ENCODE data around the gene ATAD3A. TPM values are rescaled to one million over a fixed set of nuclear protein-coding genes. Genes with fewer than 3 reads are reported as not detected.

ATAD3A gene
- total and polyA plus RNA-seq, 2 of the 4 experiments (the other 2 are of a cell fraction): 27.2 to 34.0 TPM

GRCh38 chr1:1562556-1563195 lies 50.7 kb downstream of the ATAD3A start:
- CTCF ChIA-PET: no interaction called here

More at GRCh38 chr1:1562556-1563195, 50.7 kb downstream of the ATAD3A start:
- ATAC-seq (ENCODE audit: low read depth): no peak
- Histone ChIP-seq H3K36me3 (ENCODE audit: control insufficient read depth, insufficient read depth, low read length) (peaks cover 54% of the 10 kb centered on the region), H2BK20ac (ENCODE audit: low read depth, low read length) (no peak overlapping the region), H3K9me1 (ENCODE audit: insufficient read depth, low read length) (peaks cover 15% of the 10 kb centered on the region; the same call in 1 of the 2 replicates), H2BK120ac (ENCODE audit: low read depth, low read length) (no peak overlapping the region), H4K20me1 (ENCODE audit: insufficient read depth, low read length) (peaks cover 64% of the 10 kb centered on the region), H2AK9ac (replicated peaks; ENCODE audit: low read depth, low read length, poor library complexity) (no peak overlapping the region), H3K56ac (ENCODE audit: extremely low read depth, insufficient read depth, low read length) (no peak overlapping the region), H4K5ac (ENCODE audit: low read depth, low read length) (no peak overlapping the region), H3K27ac (ENCODE audit: insufficient read depth, low read length) (no peak overlapping the region), H3K9me3 (ENCODE audit: control insufficient read depth, insufficient read depth, low read length) (no peaks in the 10 kb centered on the region), H3K9ac (ENCODE audit: low read depth, low read length) (no peak overlapping the region), H3K4me2 (ENCODE audit: low read depth, low read length) (no peak overlapping the region), H2AK5ac (ENCODE audit: low read depth, low read length) (no peak overlapping the region), H3K4me3 (ENCODE audit: insufficient read depth, low read depth, low read length) (no peak overlapping the region), H2BK5ac (ENCODE audit: low read depth, low read length, poor library complexity, severe bottlenecking) (no peak overlapping the region), H3K4me1 (ENCODE audit: control insufficient read depth, insufficient read depth, low read length) (no peaks in the 10 kb centered on the region), H3K27me3 (ENCODE audit: control insufficient read depth, insufficient read depth, low read length) (no peaks in the 10 kb centered on the region), H3K14ac (replicated peaks; ENCODE audit: low read depth, low read length) (no peak overlapping the region), H3K23ac (ENCODE audit: low read depth, low read length) (no peak overlapping the region), H3K18ac (ENCODE audit: low read depth, low read length) (no peak overlapping the region), H2BK15ac (ENCODE audit: low read depth, low read length) (no peak overlapping the region), H4K8ac (ENCODE audit: low read depth in 2 of 2, low read length in 2 of 2) (no peak overlapping the region), H3K79me1 (ENCODE audit: low read depth in 1 of 2, low read length in 2 of 2) (peaks cover 18 to 71% of the 10 kb centered on the region in 2 experiments), H2AFZ (replicated peaks; ENCODE audit: low read length, poor library complexity) (peak overlapping the region; percentile 27), H3K4ac (ENCODE audit: low read depth, low read length) (no peak overlapping the region), H4K91ac (ENCODE audit: insufficient read depth, low read depth, low read length) (no peak overlapping the region)
- intact Hi-C loops (cut with micrococcal nuclease) (no loop called here), in situ Hi-C loops (cut with MboI; ENCODE audit: low sequenced_read_pairs) (no loop called here), dilution Hi-C loops (cut with HindIII; ENCODE audit: low sequenced_read_pairs, unreplicated experiment) (no loop called here)
- no TSS peak for BruUV-seq (replicated peaks)
- TF ChIP-seq CTCF (conservative IDR thresholded peaks at IDR 0.05; ENCODE audit: low read depth, low read length) (no peak), RAD21 (IDR thresholded peaks at IDR 0.05; ENCODE audit: low read length) (no peak), USF2 (IDR thresholded peaks at IDR 0.05; ENCODE audit: low read depth, low read length) (no peak), BHLHE40 (IDR thresholded peaks at IDR 0.05; ENCODE audit: low read depth, low read length) (no peak), FOS (IDR thresholded peaks at IDR 0.05; ENCODE audit: low read depth, low read length) (no peak), POLR2A (IDR thresholded peaks at IDR 0.05; ENCODE audit: low read depth, low read length) (no peak)
- POLR2A ChIA-PET (ENCODE audit: unreplicated experiment): no interaction called here
- DNase-seq: no peak
- 100% methylated on average over 8 of the region's 21 CpGs; no CpG with 5 or more reads in 1 of the 2 experiments for WGBS, 2 experiments (ENCODE audit: extremely low coverage in 2 of 2, insufficient read length in 1 of 2)

Measured in IMR-90 (cell line).